Type B pancreatic cell (in vitro differentiated cells): ENCODE results near the gene EIF4A2. TPM values are rescaled to one million over a fixed set of nuclear protein-coding genes. Genes with fewer than 3 reads are reported as not detected.
A peak's percentile ranks its signal among the peaks of the same experiment; 100 is the strongest.

Experiments
- DNase-seq: peaks from one replicate; pipeline ENCODE4 v3.0.0; 2021; ENCODE audit warnings: mixed read lengths; ENCODE audit not compliant: unreplicated experiment; ENCODE audit errors: extremely low spot score
- H3K27ac Mint-ChIP-seq: 2 replicates; pipeline ENCODE4 v1.8.0; 2021; ENCODE audit warnings: mild to moderate bottlenecking, mixed read lengths
- H3K27me3 Mint-ChIP-seq: 2 replicates; pipeline ENCODE4 v1.8.0; 2021; ENCODE audit warnings: mixed read lengths
- H3K36me3 Mint-ChIP-seq: 2 replicates; pipeline ENCODE4 v1.8.0; 2021; ENCODE audit warnings: mixed read lengths
- H3K4me1 Mint-ChIP-seq: one replicate; pipeline ENCODE4 v1.8.0; 2021; ENCODE audit warnings: mixed read lengths; ENCODE audit not compliant: unreplicated experiment
- H3K4me3 Mint-ChIP-seq: 2 replicates; pipeline ENCODE4 v1.8.0; 2021; ENCODE audit warnings: mild to moderate bottlenecking, mixed read lengths
- H3K9me3 Mint-ChIP-seq: 2 replicates; pipeline ENCODE4 v1.8.0; 2021; ENCODE audit warnings: mixed read lengths
- total RNA-seq: library from RNA; stranded (reverse); gene quantifications from 2 replicates; pipeline ENCODE4 v1.2.1, GENCODE V29; 2021; ENCODE audit warnings: low replicate concordance
- TF ChIP-seq, protein P1 (sequence below): fragments of 200-600 bp; sonication (generic); conservative IDR thresholded peaks from 2 replicates; pipeline ENCODE4 v1.5.0; 2021; ENCODE audit warnings: antibody characterized with exemption, mild to moderate bottlenecking

EIF4A2 gene
- total RNA-seq, 1 donor from 2014 or later = 480 TPM

DNA sequence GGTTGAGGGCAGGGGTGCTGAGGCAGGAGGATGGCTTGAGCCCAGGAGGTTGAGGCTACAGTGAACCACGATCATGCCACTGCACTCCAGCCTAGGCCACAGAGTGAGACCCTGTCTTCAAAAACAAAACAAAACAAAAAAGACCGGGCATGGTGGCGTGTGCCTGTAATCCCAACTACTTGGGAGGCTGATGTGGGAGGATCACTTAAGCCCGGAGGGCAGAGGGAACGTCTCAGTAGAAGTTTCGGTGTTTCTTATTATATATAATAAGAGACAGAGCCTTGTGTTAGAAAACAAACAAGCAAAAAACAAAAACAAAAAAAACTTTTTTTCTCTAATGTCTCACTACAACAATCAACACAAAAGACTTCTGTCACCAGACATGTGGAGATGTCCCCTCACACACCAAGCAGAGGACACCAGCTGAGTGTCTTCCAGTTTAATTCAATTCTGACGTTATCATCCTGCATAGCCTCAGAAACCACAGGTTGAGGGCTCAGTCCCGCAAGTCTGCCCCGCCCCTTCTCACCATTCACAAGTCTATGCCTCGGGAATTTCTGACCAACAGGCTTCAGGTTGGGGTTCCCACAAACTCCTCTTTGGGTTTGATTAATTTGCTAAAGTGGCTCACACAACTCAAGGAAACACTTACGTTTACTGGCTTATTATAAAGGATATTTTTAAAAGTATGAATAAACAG, 24.0 kb upstream of the EIF4A2 start:
- TF ChIP-seq, protein P1, sequence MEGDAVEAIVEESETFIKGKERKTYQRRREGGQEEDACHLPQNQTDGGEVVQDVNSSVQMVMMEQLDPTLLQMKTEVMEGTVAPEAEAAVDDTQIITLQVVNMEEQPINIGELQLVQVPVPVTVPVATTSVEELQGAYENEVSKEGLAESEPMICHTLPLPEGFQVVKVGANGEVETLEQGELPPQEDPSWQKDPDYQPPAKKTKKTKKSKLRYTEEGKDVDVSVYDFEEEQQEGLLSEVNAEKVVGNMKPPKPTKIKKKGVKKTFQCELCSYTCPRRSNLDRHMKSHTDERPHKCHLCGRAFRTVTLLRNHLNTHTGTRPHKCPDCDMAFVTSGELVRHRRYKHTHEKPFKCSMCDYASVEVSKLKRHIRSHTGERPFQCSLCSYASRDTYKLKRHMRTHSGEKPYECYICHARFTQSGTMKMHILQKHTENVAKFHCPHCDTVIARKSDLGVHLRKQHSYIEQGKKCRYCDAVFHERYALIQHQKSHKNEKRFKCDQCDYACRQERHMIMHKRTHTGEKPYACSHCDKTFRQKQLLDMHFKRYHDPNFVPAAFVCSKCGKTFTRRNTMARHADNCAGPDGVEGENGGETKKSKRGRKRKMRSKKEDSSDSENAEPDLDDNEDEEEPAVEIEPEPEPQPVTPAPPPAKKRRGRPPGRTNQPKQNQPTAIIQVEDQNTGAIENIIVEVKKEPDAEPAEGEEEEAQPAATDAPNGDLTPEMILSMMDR = no peak
- Mint-ChIP-seq H3K27me3 (peaks cover 4% of the 10 kb centered on the region), H3K36me3 (no peaks in the 10 kb centered on the region), H3K4me3 (no peak overlapping the region), H3K9me3 (no peaks in the 10 kb centered on the region), H3K4me1 (peaks cover 3% of the 10 kb centered on the region), H3K27ac (peak overlapping the region; percentile 94)
- DNase-seq = no peak

DNA sequence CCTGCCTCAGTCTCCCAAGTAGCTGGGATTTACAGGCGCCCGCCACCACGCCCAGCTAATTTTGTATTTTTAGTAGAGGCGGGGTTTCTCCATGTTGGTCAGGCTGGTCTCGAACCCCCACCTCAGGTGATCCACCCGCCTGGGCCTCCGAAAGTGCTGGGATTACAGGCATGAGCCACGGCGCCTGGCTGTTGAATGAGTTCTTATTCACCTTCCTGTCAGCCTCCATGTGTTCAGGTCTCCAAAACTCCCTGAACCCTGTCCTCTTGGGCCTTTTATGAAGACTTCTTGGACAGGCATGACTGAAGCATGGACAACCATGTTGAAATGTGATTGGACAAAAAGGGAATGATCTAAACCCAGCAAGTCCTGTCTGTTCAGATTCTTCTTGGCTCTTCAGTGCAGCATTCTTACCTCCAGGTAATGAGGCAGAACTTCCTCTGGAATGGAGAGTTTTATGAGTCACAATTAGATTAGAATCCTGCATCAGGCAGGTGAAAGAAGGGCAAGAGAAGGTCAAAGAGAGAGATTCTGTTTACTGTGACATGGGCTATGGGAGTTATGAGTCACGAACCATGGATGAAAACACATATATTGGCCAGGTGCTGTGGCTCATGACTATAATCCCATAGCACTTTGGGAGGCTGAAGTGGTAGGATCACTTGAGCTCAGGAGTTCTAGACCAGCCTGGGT, 23.1 kb upstream of the EIF4A2 start:
- H3K27me3 Mint-ChIP-seq = peaks cover 4% of the 10 kb centered on the region
- H3K36me3 Mint-ChIP-seq = no peaks in the 10 kb centered on the region
- H3K9me3 Mint-ChIP-seq = no peaks in the 10 kb centered on the region
- H3K4me1 Mint-ChIP-seq = peaks cover 3% of the 10 kb centered on the region
- TF ChIP-seq, protein P1 = no peak
- DNase-seq = no peak
- H3K27ac Mint-ChIP-seq = peak overlapping the region; percentile 94
- H3K4me3 Mint-ChIP-seq = peak overlapping the region; percentile 66

DNA sequence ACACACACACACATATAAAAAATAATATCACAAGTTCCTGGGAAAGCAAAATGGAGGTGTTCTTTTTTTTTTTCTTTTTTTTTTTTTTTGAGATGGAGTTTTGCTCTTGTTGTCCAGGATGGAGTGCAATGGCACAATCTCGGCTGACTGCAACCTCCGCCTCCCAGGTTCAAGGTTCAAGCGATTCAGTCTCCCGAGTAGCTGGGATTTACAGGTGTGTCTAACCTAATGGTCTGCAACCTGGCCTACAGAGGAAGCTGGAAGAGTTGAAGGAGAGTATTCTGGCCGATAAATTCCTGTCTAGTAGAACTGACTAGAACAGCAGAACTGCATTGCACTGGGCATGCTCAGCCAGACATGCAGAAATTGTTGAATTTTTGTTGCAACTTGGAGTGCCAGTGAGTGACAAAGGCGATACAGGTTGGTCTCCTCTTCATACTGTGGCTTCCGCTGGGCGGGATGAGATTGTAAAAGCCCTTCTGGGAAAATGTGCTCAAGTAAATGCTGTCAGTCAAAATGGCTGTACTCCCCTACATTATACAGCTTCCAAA, 22.4 kb upstream of the EIF4A2 start:
- Mint-ChIP-seq H3K36me3 (no peaks in the 10 kb centered on the region), H3K4me1 (peaks cover 3% of the 10 kb centered on the region), H3K27me3 (peaks cover 4% of the 10 kb centered on the region), H3K27ac (peak overlapping the region; percentile 94), H3K9me3 (no peaks in the 10 kb centered on the region), H3K4me3 (no peak overlapping the region)
- no peak for DNase-seq
- TF ChIP-seq, protein P1 = no peak

DNA sequence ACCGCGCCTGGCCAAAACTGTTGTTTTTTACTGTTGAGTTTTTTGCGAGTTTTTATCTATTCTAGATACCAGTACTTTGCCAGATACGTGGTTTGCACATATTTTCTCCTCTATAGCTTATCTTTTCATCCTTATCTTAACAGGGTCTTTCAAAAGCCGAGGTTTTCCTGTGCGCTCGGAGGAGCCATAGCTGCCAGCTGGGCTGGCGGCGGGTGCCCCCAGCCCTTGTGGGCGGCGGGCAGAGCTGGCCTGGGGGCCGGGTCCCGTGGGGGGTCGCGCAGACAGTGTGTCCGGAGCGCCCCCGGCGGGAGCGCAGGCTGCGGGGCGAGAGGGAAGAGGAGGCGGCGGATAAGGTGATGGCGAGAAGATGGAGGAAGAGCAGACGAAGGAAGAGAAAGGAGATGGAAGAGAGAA, 11.1 kb upstream of the EIF4A2 start:
- Mint-ChIP-seq H3K36me3 (no peaks in the 10 kb centered on the region), H3K4me1 (no peaks in the 10 kb centered on the region), H3K9me3 (no peaks in the 10 kb centered on the region), H3K27ac (no peak overlapping the region), H3K4me3 (peak overlapping the region; percentile 76), H3K27me3 (peaks cover 8% of the 10 kb centered on the region)
- TF ChIP-seq, protein P1 = no peak
- no peak for DNase-seq

- no peak for DNase-seq
- no peaks in the 10 kb centered on the region for H3K36me3 Mint-ChIP-seq
- TF ChIP-seq, protein P1 = no peak
- H3K4me3 Mint-ChIP-seq = peak overlapping the region; percentile 76
- H3K27me3 Mint-ChIP-seq = peaks cover 8% of the 10 kb centered on the region
- H3K27ac Mint-ChIP-seq = no peak overlapping the region
- no peaks in the 10 kb centered on the region for H3K4me1 Mint-ChIP-seq
- no peaks in the 10 kb centered on the region for H3K9me3 Mint-ChIP-seq
Measured at GRCh38 chr3:186772701-186773417, 10.5 kb upstream of the EIF4A2 start.
